Measurements from ENCODE around the gene CHADL.

Gene CHADL

GRCh38 chr22:41226723-41227655 lies 13.7 kb downstream of the CHADL start:
- TF ChIP-seq POLR2A (IDR thresholded peaks at IDR 0.05; ENCODE audit: extremely low read depth, insufficient read length) (no peak), MYC (IDR thresholded peaks at IDR 0.05; ENCODE audit: low read depth, low read length) (no peak)
- no peak for DNase-seq (ENCODE audit: low read depth)
- no peak overlapping the region for H3K4me3 ChIP-seq (ENCODE audit: low read depth, low read length)

DNA sequence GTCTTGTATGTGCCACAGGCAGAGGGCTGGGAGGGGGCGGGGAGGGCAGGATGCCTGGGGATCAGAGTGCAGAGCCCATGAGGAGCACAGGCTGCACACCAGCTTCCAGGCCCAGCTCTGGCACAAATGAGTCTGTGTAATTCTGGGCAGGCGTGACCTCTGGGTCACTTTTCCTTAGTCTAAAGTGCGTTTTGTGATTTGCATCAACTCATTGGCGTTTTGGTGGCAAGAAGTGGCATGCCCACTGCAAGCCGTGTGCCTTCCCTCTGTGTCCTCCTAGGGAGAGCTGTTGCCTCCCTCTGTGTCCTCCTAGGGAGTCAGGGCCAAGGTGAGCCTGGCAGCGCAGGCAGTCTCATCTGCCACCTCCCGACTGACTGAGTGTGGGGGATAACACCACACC lies 17.2 kb downstream of the CHADL start:
- H3K4me3 ChIP-seq (ENCODE audit: low read depth, low read length), result no peak overlapping the region

GRCh38 chr22:41222846-41223507 lies 17.8 kb downstream of the CHADL start:
- TF ChIP-seq POLR2A (IDR thresholded peaks at IDR 0.05; ENCODE audit: extremely low read depth, insufficient read length) (no peak), MYC (IDR thresholded peaks at IDR 0.05; ENCODE audit: low read depth, low read length) (no peak), MAX (IDR thresholded peaks at IDR 0.05; ENCODE audit: low read depth, low read length) (no peak)
- TF ChIP-seq, protein P1, sequence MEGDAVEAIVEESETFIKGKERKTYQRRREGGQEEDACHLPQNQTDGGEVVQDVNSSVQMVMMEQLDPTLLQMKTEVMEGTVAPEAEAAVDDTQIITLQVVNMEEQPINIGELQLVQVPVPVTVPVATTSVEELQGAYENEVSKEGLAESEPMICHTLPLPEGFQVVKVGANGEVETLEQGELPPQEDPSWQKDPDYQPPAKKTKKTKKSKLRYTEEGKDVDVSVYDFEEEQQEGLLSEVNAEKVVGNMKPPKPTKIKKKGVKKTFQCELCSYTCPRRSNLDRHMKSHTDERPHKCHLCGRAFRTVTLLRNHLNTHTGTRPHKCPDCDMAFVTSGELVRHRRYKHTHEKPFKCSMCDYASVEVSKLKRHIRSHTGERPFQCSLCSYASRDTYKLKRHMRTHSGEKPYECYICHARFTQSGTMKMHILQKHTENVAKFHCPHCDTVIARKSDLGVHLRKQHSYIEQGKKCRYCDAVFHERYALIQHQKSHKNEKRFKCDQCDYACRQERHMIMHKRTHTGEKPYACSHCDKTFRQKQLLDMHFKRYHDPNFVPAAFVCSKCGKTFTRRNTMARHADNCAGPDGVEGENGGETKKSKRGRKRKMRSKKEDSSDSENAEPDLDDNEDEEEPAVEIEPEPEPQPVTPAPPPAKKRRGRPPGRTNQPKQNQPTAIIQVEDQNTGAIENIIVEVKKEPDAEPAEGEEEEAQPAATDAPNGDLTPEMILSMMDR (IDR thresholded peaks at IDR 0.05; ENCODE audit: low read depth, low read length), result no peak
- no peak for DNase-seq (ENCODE audit: low read depth)
- no peak overlapping the region for H3K4me3 ChIP-seq (ENCODE audit: low read depth, low read length)

More for the DNA sequence above, 17.2 kb downstream of the CHADL start:
- no peak for DNase-seq (ENCODE audit: low read depth)
- TF ChIP-seq MAX (IDR thresholded peaks at IDR 0.05; ENCODE audit: low read depth, low read length) (no peak), MYC (IDR thresholded peaks at IDR 0.05; ENCODE audit: low read depth, low read length) (no peak), POLR2A (IDR thresholded peaks at IDR 0.05; ENCODE audit: extremely low read depth, insufficient read length) (no peak)
- TF ChIP-seq, protein P1 (IDR thresholded peaks at IDR 0.05; ENCODE audit: low read depth, low read length), result no peak

DNA sequence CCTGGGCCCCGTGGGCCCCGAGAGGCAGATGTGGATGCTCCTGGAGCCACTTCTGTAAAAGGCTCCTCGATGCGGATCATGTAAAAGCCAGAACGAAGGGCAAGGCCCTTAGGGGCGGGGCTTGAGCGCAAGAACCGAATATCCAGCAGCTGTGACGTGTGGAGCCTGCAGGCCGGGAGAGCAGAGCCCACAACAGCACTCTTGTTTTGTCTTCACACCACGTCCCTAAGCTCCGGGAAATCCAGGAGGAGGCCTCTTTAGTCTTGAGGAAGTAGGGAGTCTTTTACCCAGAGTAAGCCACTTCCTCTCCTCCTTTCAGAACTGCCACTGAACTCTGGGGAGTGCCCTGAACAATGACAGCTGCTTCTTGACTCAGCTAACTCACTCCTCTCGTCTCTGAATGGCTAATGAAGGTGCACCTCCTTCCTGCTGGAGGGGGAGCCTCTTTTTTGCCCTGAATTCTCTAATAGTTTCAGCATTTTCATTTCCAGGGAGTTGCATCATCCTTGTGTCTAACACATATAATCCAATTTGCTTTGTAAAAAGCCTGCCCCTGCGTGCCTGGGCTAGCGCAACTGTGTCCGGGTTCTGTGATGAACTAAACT lies 23.1 kb downstream of the CHADL start:
- peak; percentile 92 for DNase-seq (ENCODE audit: low read depth)
- peak overlapping the region; percentile 14 for H3K4me3 ChIP-seq (ENCODE audit: low read depth, low read length)
- TF ChIP-seq POLR2A (IDR thresholded peaks at IDR 0.05; ENCODE audit: extremely low read depth, insufficient read length) (no peak), MAX (IDR thresholded peaks at IDR 0.05; ENCODE audit: low read depth, low read length) (0 out of 2 replicates have a peak, but pooled peaks have one; percentile 24)
- TF ChIP-seq, protein P1 (IDR thresholded peaks at IDR 0.05; ENCODE audit: low read depth, low read length), result no peak

DNA sequence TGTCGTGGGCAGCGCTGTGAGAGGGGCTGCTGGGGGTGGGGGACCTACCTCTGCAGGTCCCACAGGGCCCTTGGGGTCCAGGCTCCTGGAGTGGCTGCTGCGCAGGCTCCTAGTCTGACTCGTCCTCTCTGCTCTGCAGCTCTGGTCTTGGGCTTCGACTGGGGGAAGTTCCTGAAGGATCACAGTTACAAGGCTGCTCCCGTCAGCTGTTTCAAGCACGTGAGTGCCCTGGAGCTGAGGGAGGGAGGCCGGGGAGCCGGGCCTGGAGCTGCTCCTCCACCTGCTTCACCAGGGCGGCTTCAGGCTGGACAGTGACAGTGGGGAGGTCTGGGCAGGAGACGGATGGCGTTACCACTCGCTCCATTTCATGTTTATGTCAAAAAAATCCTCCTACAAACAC lies 23.7 kb downstream of the CHADL start:
- H3K4me3 ChIP-seq (ENCODE audit: low read depth, low read length), result no peak overlapping the region
- no peak for TF ChIP-seq MAX (IDR thresholded peaks at IDR 0.05; ENCODE audit: low read depth, low read length)
- TF ChIP-seq POLR2A (IDR thresholded peaks at IDR 0.05; ENCODE audit: extremely low read depth, insufficient read length), result no peak
- TF ChIP-seq MYC (IDR thresholded peaks at IDR 0.05; ENCODE audit: low read depth, low read length), result no peak
- TF ChIP-seq, protein P1 (IDR thresholded peaks at IDR 0.05; ENCODE audit: low read depth, low read length), result no peak
- DNase-seq (ENCODE audit: low read depth), result no peak

GRCh38 chr22:41215926-41216325 lies 24.8 kb downstream of the CHADL start:
- TF ChIP-seq POLR2A (IDR thresholded peaks at IDR 0.05; ENCODE audit: extremely low read depth, insufficient read length), result no peak
- TF ChIP-seq, protein P1 (IDR thresholded peaks at IDR 0.05; ENCODE audit: low read depth, low read length), result no peak
- DNase-seq (ENCODE audit: low read depth), result no peak
- no peak overlapping the region for H3K4me3 ChIP-seq (ENCODE audit: low read depth, low read length)
